Measurements from ENCODE around the gene OXSM. TPM values are rescaled to one million over a fixed set of nuclear protein-coding genes. Genes with fewer than 3 reads are reported as not detected.

OXSM gene
- total and polyA plus RNA-seq, 2 donors (not counting 3 experiments of a cell fraction or from before 2014, with no cell fraction given) = 8.1 to 9.0 TPM

DNA sequence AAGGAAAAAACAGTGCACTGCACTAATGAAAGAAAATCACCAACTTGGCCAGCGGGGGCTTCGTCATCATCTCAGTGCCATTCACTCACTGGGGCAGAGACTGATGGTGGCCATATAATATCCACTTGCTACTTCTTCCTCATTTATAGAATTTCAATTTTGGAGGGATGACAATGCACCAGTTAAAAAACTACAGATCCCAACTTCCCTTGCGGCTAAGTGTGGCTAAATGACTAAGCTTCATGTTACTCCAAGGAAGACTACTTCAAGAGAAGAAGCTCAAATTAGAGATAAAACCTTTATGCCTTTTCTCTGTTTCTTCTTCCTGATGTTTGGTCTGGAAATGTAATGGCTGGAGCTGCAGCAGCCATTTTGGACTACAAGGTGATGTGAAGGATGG lies 45.4 kb upstream of the OXSM start:
- no peak overlapping the region for H3K4me2 ChIP-seq (ENCODE audit: insufficient read depth, low read length)
- BruUV-seq (replicated peaks) = no TSS peak
- H4K20me1 ChIP-seq (replicated peaks; ENCODE audit: control insufficient read depth, extremely low read depth, insufficient read depth, low read length) = no peaks in the 10 kb centered on the region
- H2AFZ ChIP-seq (ENCODE audit: low read depth, low read length) = no peak overlapping the region
- peaks cover 0 to 2% of the 10 kb centered on the region in 2 experiments for H3K36me3 ChIP-seq (ENCODE audit: control insufficient read depth in 2 of 2, extremely low read depth in 1 of 2, insufficient read depth in 2 of 2, low read length in 2 of 2)
- H3K4me3 ChIP-seq (replicated peaks in 1 of 3; ENCODE audit: insufficient read depth in 1 of 3, low read depth in 1 of 3, low read length in 3 of 3) = no peak overlapping the region
- dilution Hi-C loops (cut with MboI; ENCODE audit: extremely low pct_ligation_motif_present, low sequenced_read_pairs) (no loop called here), intact Hi-C loops (cut with micrococcal nuclease) (no loop called here)
- H3K27ac ChIP-seq (ENCODE audit: insufficient read depth, low read depth, low read length) = no peak overlapping the region
- DNase-seq (ENCODE audit: low read depth, low spot score) (no peak), FAIRE-seq (no peak)
- no peak for TF ChIP-seq GATA2 (IDR thresholded peaks at IDR 0.05; ENCODE audit: insufficient read depth, insufficient read length, low read depth, low read length)
- no peak for TF ChIP-seq EZH2 (IDR thresholded peaks at IDR 0.05; ENCODE audit: borderline replicate concordance, low read depth, low read length, severe bottlenecking)
- TF ChIP-seq MYC (IDR thresholded peaks at IDR 0.05; ENCODE audit: low read depth, low read length) = no peak
- TF ChIP-seq, protein P1, sequence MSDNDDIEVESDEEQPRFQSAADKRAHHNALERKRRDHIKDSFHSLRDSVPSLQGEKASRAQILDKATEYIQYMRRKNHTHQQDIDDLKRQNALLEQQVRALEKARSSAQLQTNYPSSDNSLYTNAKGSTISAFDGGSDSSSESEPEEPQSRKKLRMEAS (IDR thresholded peaks at IDR 0.05; ENCODE audit: insufficient read depth, insufficient read length) = no peak
- TF ChIP-seq POLR2AphosphoS5 (IDR thresholded peaks at IDR 0.05; ENCODE audit: insufficient read depth, low read depth, low read length) = no peak
- H3K79me2 ChIP-seq (ENCODE audit: control insufficient read depth, insufficient read depth, low read length) = no peaks in the 10 kb centered on the region
- no peaks in the 10 kb centered on the region for H3K9me1 ChIP-seq (replicated peaks; ENCODE audit: control insufficient read depth, extremely low read depth, insufficient read depth, low read length)
- H3K4me1 ChIP-seq (ENCODE audit: control insufficient read depth, extremely low read depth, insufficient read depth, low read length) = peaks cover 4% of the 10 kb centered on the region
- ChIA-PET POLR2A (no interaction called here), CTCF (no interaction called here)
- H3K27me3 ChIP-seq (ENCODE audit: control insufficient read depth in 2 of 2, insufficient read depth in 2 of 2, low read length in 2 of 2) = no peaks in the 10 kb centered on the region
- no peak overlapping the region for H3K9ac ChIP-seq (replicated peaks; ENCODE audit: extremely low read depth, insufficient read depth, low read length)
- no peaks in the 10 kb centered on the region for H3K9me3 ChIP-seq (replicated peaks; ENCODE audit: control insufficient read depth, insufficient read depth, low read length)

DNA sequence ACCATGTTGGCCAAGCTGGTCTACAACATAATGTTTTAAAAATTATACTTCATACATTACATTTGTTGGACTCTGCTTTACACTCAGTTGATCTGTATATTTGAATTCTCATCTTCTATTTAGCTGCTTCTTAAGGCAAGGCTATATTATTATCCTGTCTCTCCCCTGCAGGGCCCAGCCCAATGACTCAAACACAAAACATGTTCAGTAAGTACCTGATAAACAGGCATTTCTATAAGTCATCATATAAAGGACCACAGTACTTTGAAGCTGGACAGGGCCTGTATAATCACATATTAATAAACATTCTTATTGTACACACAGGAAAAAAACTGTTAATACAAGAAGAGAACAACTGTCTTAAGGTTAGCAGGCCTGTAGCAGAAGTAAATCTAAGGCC lies 42.9 kb upstream of the OXSM start:
- no peak overlapping the region for H2AFZ ChIP-seq (ENCODE audit: low read depth, low read length)
- BruUV-seq (replicated peaks) = no TSS peak
- intact Hi-C loops (cut with micrococcal nuclease) = no loop called here
- dilution Hi-C loops (cut with MboI; ENCODE audit: extremely low pct_ligation_motif_present, low sequenced_read_pairs) = no loop called here
- no peaks in the 10 kb centered on the region for H3K9me3 ChIP-seq (replicated peaks; ENCODE audit: control insufficient read depth, insufficient read depth, low read length)
- H4K20me1 ChIP-seq (replicated peaks; ENCODE audit: control insufficient read depth, extremely low read depth, insufficient read depth, low read length) = no peaks in the 10 kb centered on the region
- no peak overlapping the region for H3K4me3 ChIP-seq (replicated peaks in 1 of 3; ENCODE audit: insufficient read depth in 1 of 3, low read depth in 1 of 3, low read length in 3 of 3)
- H3K27ac ChIP-seq (ENCODE audit: insufficient read depth, low read depth, low read length) = no peak overlapping the region
- H3K27me3 ChIP-seq (ENCODE audit: control insufficient read depth in 2 of 2, insufficient read depth in 2 of 2, low read length in 2 of 2) = no peaks in the 10 kb centered on the region
- TF ChIP-seq POLR2AphosphoS5 (IDR thresholded peaks at IDR 0.05; ENCODE audit: insufficient read depth, low read depth, low read length) (no peak), MYC (IDR thresholded peaks at IDR 0.05; ENCODE audit: low read depth, low read length) (no peak), POLR2A (IDR thresholded peaks at IDR 0.05; ENCODE audit: low read depth, low read length) (no peak)
- TF ChIP-seq, protein P1 (IDR thresholded peaks at IDR 0.05; ENCODE audit: insufficient read depth, insufficient read length) = no peak
- ChIA-PET POLR2A (no interaction called here), CTCF (interaction anchor here (1.2 to 1.6 kb wide), 2 partner anchors 11 to 20 kb away, joined by 3 to 4 read pairs; no protein-coding TSS in a partner anchor)
- FAIRE-seq (no peak), DNase-seq (ENCODE audit: low read depth, low spot score) (no peak)
- no peak overlapping the region for H3K9ac ChIP-seq (replicated peaks; ENCODE audit: extremely low read depth, insufficient read depth, low read length)
- H3K9me1 ChIP-seq (replicated peaks; ENCODE audit: control insufficient read depth, extremely low read depth, insufficient read depth, low read length) = no peaks in the 10 kb centered on the region
- H3K36me3 ChIP-seq (ENCODE audit: control insufficient read depth in 2 of 2, extremely low read depth in 1 of 2, insufficient read depth in 2 of 2, low read length in 2 of 2) = peaks cover 2 to 3% of the 10 kb centered on the region in 2 experiments
- H3K4me1 ChIP-seq (ENCODE audit: control insufficient read depth, extremely low read depth, insufficient read depth, low read length) = peaks cover 4% of the 10 kb centered on the region
- H3K4me2 ChIP-seq (ENCODE audit: insufficient read depth, low read length) = no peak overlapping the region
- no peaks in the 10 kb centered on the region for H3K79me2 ChIP-seq (ENCODE audit: control insufficient read depth, insufficient read depth, low read length)

Data from endothelial cell of umbilical vein (primary cell).